HepG2 (cell line): ENCODE data around the gene CCDC33. TPM values are rescaled to one million over a fixed set of nuclear protein-coding genes. Genes with fewer than 3 reads are reported as not detected.

Experiments used
- CC2D1A ChIP-seq: sonication (generic); formaldehyde crosslinking; IDR thresholded peaks from 2 replicates; pipeline ENCODE4 v1.8.1; 2023; ENCODE audit warnings: mild to moderate bottlenecking, missing genetic modification reagents
- CREB1 ChIP-seq, 2 experiments: fragments of 450-650 bp in 1 of 2; IDR thresholded peaks; 2 replicates each; pipeline ENCODE4 v1.6.1; 2016 to 2017; ENCODE audit warnings: control low read depth in 1 of 2, mild to moderate bottlenecking in 1 of 2, missing compliant biosample characterization in 1 of 2, missing genetic modification characterization in 1 of 2
- EP300 ChIP-seq, 3 experiments: sonication (generic) in 1 of 3; formaldehyde crosslinking in 1 of 3; IDR thresholded peaks; 2 replicates each; pipeline versions ENCODE4 v1.5.1 to v1.6.1; 2011 to 2020; ENCODE audit warnings: low read depth in 2 of 3, low read length in 2 of 3, borderline replicate concordance in 1 of 3, improper control_type of control experiment in 1 of 3, mild to moderate bottlenecking in 1 of 3, missing genetic modification reagents in 1 of 3, moderate library complexity in 1 of 3
- GFI1 ChIP-seq: sonication (generic); formaldehyde crosslinking; IDR thresholded peaks from 2 replicates; pipeline ENCODE4 v1.5.0; 2020; ENCODE audit warnings: missing genetic modification reagents, mild to moderate bottlenecking, borderline replicate concordance
- JARID2 ChIP-seq: sonication (generic); formaldehyde crosslinking; IDR thresholded peaks from 2 replicates; pipeline ENCODE4 v1.8.1; 2023; ENCODE audit warnings: missing genetic modification reagents, inconsistent platforms; ENCODE audit not compliant: insufficient replicate concordance
- JDP2 ChIP-seq: sonication (generic); formaldehyde crosslinking; IDR thresholded peaks from 2 replicates; pipeline ENCODE4 v1.8.1; 2022; ENCODE audit warnings: missing genetic modification reagents, borderline replicate concordance
- KDM3A ChIP-seq: IDR thresholded peaks from 2 replicates; pipeline ENCODE4 v1.6.1; 2018; ENCODE audit warnings: low read depth, missing compliant biosample characterization
- PHF21A ChIP-seq: sonication (generic); formaldehyde crosslinking; IDR thresholded peaks from 2 replicates; pipeline ENCODE4 v1.5.0; 2020; ENCODE audit warnings: mild to moderate bottlenecking, missing genetic modification reagents
- PPARG ChIP-seq: conservative IDR thresholded peaks from 2 replicates; pipeline ENCODE4 v1.6.1; 2016; ENCODE audit warnings: missing biosample characterization, missing genetic modification reagents
- RBM39 ChIP-seq: fragments of 200-400 bp; formaldehyde crosslinking; IDR thresholded peaks from one replicate; pipeline ENCODE4 v1.6.1; 2018; ENCODE audit warnings: antibody characterized with exemption, mild to moderate bottlenecking, low read depth, low read length; ENCODE audit not compliant: poor library complexity, severe bottlenecking
- SNAPC2 ChIP-seq: sonication (generic); formaldehyde crosslinking; IDR thresholded peaks from 2 replicates; pipeline ENCODE4 v1.8.1; 2022; ENCODE audit warnings: mild to moderate bottlenecking, missing genetic modification reagents
- SUZ12 ChIP-seq: fragments of 150-350 bp; IDR thresholded peaks from 2 replicates; pipeline ENCODE4 v1.6.1; 2014; ENCODE audit warnings: low read depth, low read length
- TBX2 ChIP-seq: sonication (generic); formaldehyde crosslinking; IDR thresholded peaks from 2 replicates; pipeline ENCODE4 v1.5.0; 2020; ENCODE audit warnings: missing genetic modification reagents, mild to moderate bottlenecking, borderline replicate concordance
- ZFP36L2 ChIP-seq: sonication (generic); formaldehyde crosslinking; IDR thresholded peaks from 2 replicates; pipeline ENCODE4 v1.4.0; 2020; ENCODE audit warnings: missing genetic modification reagents
- ZNF205 ChIP-seq: IDR thresholded peaks from 2 replicates; pipeline ENCODE4 v1.6.1; 2018; ENCODE audit warnings: missing biosample characterization, missing genetic modification reagents
- ZNF235 ChIP-seq: sonication (generic); formaldehyde crosslinking; IDR thresholded peaks from 2 replicates; pipeline ENCODE4 v1.8.1; 2023; ENCODE audit warnings: mild to moderate bottlenecking, missing genetic modification reagents, borderline replicate concordance
- ZNF713 ChIP-seq: sonication (generic); formaldehyde crosslinking; IDR thresholded peaks from 2 replicates; pipeline ENCODE4 v1.4.0; 2020; ENCODE audit warnings: mild to moderate bottlenecking, missing genetic modification reagents
- ZNF720 ChIP-seq: sonication (generic); formaldehyde crosslinking; IDR thresholded peaks from 2 replicates; pipeline ENCODE4 v1.4.0; 2020; ENCODE audit warnings: missing genetic modification reagents
- polyA plus RNA-seq, 8 experiments: library from polyadenylated mRNA; depleted of rRNA in 3 of 8; stranded (reverse) in 7 of 8; unstranded in 1 of 8; fragments of >200 nt; fragmentation: Illumina TruSeq in 4 of 8; extraction: Trizol in 4 of 8; gene quantifications; 2 replicates each; pipeline versions ENCODE4 v1.2.1 to v1.2.3, GENCODE V29; 2011 to 2016; ENCODE audit warnings: low read depth in 4 of 8, missing spikeins in 1 of 8, mixed read lengths in 1 of 8; ENCODE audit not compliant: insufficient read depth in 1 of 8
- total RNA-seq, 5 experiments: library from RNA; depleted of rRNA; stranded (reverse); fragments of >200 nt; fragmentation: Illumina TruSeq; extraction: Trizol; gene quantifications; 2 replicates each; pipeline ENCODE4 v1.2.3, GENCODE V29; 2016; ENCODE audit warnings: low read depth in 1 of 5
- TF ChIP-seq, protein P1 (sequence below): sonication (generic); formaldehyde crosslinking; IDR thresholded peaks from 2 replicates; pipeline ENCODE4 v1.8.0; 2022; ENCODE audit warnings: mild to moderate bottlenecking, missing genetic modification reagents, borderline replicate concordance
- TF ChIP-seq, protein P2 (sequence below): IDR thresholded peaks from 2 replicates; pipeline ENCODE4 v1.6.1; 2016; ENCODE audit warnings: low read depth
- TF ChIP-seq, protein P3 (sequence below): IDR thresholded peaks from 2 replicates; pipeline ENCODE4 v1.4.0; 2020; ENCODE audit warnings: mild to moderate bottlenecking, missing genetic modification reagents

Gene CCDC33
- total and polyA plus RNA-seq, 2 of the 13 experiments (the other 11 are each of a cell fraction or from before 2014, with no cell fraction given): 0.30 TPM; not detected in 1

DNA sequence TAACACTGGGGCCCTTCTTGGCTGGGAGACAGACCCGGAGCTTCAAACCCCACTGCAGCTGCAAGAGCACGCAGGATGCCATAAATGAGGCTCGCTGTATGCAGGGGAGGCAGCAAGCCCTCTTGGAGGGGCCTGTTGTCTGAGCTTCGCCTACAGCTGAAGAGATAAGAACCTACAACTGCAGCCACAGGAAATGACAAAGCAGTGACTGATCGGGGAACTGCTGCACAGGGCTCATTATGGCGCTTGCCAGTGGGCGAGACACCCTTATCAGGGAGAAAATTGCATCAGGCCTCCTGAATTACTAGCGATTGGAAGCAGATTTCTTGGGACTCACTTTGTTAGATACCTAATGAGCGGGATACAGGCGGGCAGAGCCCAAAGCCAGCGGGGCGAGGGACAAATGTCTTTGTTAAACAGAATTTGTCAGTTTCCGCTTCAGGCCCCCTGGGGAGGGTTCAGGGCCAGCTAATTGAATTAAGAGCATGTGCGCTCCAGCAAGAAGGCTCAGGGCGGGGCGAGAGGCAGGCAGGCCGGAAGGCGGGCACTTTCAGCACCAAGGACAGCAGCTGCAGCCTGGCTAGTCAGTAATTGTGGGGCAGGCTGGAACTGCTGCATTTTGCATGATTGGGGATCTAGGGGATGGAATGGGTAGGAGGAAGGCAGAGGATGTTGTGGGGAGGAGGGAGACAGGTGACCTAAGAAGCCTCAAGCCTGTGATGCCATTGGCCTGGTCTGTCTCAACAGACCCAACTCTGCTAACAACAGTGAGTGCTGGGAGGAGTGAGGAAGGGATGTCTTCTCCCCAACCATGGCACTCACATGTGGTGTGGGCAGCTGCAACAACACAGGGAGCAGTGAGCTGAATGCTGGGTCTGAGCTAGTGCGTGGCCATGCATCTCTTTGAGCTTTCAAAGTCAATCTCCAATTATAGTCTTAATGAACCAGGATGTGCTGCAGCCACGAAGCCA lies 55.3 kb downstream of the CCDC33 start (continued):
- TF ChIP-seq ZNF205 (CRISPR knock-in tag) (0 out of 2 replicates have a peak, but pooled peaks have one; percentile 70), PPARG (CRISPR knock-in tag) (0 out of 2 replicates have a peak, but pooled peaks have one; percentile 32), GFI1 (CRISPR knock-in tag) (no peak), CC2D1A (no peak), SUZ12 (no peak), PHF21A (CRISPR knock-in tag) (no peak), KDM3A (CRISPR knock-in tag) (no peak), JDP2 (CRISPR knock-in tag) (no peak; the same call in 1 of the 2 replicates), ZNF235 (CRISPR knock-in tag) (peak; percentile 43; the same call in 1 of the 2 replicates), CREB1 (IDR thresholded peaks at IDR 0.05) (no peak), CREB1 (CRISPR knock-in tag; IDR thresholded peaks at IDR 0.05) (no peak), ZNF720 (no peak), SNAPC2 (no peak), ZNF713 (no peak), EP300 (IDR thresholded peaks at IDR 0.05; ENCODE audit: low read depth in 2 of 2, low read length in 2 of 2) (no peak), EP300 (CRISPR knock-in tag; IDR thresholded peaks at IDR 0.05; ENCODE audit: borderline replicate concordance) (no peak), TBX2 (CRISPR knock-in tag) (peak; percentile 33; the same call in 1 of the 2 replicates), RBM39 (no peak), JARID2 (CRISPR knock-in tag) (peak; percentile 82), ZFP36L2 (CRISPR knock-in tag) (peak; percentile 83; the same call in 1 of the 2 replicates)
- TF ChIP-seq, protein P1, sequence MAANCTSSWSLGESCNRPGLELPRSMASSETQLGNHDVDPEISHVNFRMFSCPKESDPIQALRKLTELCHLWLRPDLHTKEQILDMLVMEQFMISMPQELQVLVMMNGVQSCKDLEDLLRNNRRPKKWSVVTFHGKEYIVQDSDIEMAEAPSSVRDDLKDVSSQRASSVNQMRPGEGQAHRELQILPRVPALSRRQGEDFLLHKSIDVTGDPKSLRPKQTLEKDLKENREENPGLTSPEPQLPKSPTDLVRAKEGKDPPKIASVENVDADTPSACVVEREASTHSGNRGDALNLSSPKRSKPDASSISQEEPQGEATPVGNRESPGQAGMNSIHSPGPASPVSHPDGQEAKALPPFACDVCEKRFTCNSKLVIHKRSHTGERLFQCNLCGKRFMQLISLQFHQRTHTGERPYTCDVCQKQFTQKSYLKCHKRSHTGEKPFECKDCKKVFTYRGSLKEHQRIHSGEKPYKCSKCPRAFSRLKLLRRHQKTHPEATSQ: 0 out of 2 replicates have a peak, but pooled peaks have one; percentile 64
- TF ChIP-seq, protein P2, sequence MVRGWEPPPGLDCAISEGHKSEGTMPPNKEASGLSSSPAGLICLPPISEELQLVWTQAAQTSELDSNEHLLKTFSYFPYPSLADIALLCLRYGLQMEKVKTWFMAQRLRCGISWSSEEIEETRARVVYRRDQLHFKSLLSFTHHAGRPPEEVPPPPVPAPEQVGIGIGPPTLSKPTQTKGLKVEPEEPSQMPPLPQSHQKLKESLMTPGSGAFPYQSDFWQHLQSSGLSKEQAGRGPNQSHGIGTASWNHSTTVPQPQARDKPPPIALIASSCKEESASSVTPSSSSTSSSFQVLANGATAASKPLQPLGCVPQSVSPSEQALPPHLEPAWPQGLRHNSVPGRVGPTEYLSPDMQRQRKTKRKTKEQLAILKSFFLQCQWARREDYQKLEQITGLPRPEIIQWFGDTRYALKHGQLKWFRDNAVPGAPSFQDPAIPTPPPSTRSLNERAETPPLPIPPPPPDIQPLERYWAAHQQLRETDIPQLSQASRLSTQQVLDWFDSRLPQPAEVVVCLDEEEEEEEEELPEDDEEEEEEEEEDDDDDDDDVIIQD (CRISPR knock-in tag): peak; percentile 50; the same call in 1 of the 2 replicates
- TF ChIP-seq, protein P3, sequence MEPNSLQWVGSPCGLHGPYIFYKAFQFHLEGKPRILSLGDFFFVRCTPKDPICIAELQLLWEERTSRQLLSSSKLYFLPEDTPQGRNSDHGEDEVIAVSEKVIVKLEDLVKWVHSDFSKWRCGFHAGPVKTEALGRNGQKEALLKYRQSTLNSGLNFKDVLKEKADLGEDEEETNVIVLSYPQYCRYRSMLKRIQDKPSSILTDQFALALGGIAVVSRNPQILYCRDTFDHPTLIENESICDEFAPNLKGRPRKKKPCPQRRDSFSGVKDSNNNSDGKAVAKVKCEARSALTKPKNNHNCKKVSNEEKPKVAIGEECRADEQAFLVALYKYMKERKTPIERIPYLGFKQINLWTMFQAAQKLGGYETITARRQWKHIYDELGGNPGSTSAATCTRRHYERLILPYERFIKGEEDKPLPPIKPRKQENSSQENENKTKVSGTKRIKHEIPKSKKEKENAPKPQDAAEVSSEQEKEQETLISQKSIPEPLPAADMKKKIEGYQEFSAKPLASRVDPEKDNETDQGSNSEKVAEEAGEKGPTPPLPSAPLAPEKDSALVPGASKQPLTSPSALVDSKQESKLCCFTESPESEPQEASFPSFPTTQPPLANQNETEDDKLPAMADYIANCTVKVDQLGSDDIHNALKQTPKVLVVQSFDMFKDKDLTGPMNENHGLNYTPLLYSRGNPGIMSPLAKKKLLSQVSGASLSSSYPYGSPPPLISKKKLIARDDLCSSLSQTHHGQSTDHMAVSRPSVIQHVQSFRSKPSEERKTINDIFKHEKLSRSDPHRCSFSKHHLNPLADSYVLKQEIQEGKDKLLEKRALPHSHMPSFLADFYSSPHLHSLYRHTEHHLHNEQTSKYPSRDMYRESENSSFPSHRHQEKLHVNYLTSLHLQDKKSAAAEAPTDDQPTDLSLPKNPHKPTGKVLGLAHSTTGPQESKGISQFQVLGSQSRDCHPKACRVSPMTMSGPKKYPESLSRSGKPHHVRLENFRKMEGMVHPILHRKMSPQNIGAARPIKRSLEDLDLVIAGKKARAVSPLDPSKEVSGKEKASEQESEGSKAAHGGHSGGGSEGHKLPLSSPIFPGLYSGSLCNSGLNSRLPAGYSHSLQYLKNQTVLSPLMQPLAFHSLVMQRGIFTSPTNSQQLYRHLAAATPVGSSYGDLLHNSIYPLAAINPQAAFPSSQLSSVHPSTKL (CRISPR knock-in tag): peak; percentile 58
